HG03571 (cell line): ENCODE measurements around the gene GRB2.
"Not testable (repeated sequence)": the region's sequence is repeated elsewhere in the genome, so short reads cannot be mapped to it uniquely, and the experiment has no call there.

ENCODE experiments used
- ATAC-seq: cut with Tn5 transposase; IDR thresholded peaks from one replicate; pipeline ENCODE4 v1.9.1; 2021; ENCODE audit not compliant: unreplicated experiment

GRB2 gene

GRCh38 chr17:75356260-75356937 is 49.1 kb downstream of the GRB2 start:
- ATAC-seq: no peak

- no peak for ATAC-seq
Measured at GRCh38 chr17:75353176-75353575, 52.3 kb downstream of the GRB2 start.

- ATAC-seq: peak; percentile 77
Measured at GRCh38 chr17:75352079-75352569, 53.4 kb downstream of the GRB2 start.

GRCh38 chr17:75350706-75351105 is 54.8 kb downstream of the GRB2 start:
- no peak for ATAC-seq

DNA sequence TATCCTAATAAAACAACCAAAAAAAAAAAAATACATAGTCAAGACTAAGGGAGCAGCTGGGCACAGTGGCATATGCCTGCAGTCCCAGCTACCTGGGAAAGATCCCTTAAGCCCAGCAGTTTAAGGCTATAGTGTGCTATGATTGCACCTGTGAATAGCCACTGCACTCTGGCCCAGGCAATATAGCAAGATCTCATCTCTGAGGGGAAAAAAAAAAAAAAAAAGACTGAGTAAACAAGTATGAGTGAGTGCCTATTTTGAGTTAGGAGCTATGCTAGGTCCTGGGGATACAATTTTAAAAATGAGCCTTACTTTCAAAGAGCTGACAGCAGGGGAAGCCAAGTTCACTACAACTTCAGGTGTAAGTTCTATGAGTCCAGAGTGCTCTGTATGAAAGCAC is 55.4 kb downstream of the GRB2 start:
- ATAC-seq: no peak

DNA sequence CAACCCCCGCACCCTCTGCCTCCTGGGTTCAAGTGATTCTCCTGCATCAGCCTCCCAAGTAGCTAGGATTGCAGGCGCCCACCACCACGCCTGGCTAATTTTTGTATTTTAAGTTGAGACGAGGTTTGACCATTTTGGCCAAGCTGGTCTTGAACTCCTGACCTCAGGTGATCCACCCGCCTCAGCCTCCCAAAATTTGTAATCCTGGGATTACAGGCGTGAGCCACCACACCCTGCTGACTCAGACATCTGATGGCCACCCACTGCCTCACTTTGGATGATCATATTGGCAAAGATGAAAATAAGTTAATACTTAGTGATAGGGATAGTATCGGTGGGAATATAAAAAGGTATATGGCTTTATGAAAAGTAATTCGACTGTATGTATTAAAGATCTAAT is 55.9 kb downstream of the GRB2 start:
- ATAC-seq: no peak

- no peak for ATAC-seq
Measured at GRCh38 chr17:75348386-75349012, 57.0 kb downstream of the GRB2 start.

DNA sequence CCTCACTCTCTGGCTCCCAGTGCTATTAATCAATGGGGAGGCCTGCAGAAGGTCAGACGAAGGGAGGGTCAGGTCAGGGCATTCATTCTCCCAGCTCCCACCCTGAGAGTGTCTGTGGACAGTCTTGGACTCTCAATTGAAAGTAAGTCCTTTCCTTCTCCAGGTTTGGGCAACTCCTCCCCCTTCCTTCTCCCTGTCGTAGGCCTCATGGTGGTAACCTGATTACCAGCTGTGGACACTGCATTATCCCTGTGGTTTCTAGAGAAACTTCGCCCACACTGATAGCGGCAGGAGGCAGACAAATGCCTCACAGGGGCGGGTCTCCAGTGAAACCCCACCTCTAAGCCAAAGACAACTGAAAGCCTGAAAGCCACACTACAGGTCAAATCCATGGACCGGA is 58.6 kb downstream of the GRB2 start:
- no peak for ATAC-seq

- ATAC-seq: not testable (repeated sequence)
Measured at GRCh38 chr17:75346368-75346767, 59.1 kb downstream of the GRB2 start.

- peak; percentile 43 for ATAC-seq
Measured at GRCh38 chr17:75345514-75346167, 59.8 kb downstream of the GRB2 start.

- ATAC-seq: no peak
Measured at GRCh38 chr17:75344666-75345065, 60.8 kb downstream of the GRB2 start.

DNA sequence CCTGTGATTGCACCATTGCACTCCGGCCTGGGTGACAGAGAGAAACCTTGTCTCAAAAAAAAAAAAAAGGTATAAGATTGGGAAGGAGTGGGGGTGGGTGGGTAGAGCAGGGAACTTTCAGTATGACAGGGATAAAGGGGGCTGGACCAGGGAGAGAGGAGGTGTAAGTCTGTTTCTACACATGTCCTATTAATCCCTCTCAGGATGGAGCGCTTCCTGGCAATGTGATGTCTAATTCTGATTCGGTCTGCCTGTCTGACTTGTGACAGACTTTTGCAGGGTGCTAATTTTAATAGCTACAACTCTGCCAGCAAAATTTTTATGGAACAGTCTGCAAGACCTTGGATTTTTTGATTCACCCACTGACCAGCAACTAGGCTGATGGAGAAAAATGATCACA is 62.5 kb downstream of the GRB2 start:
- ATAC-seq: no peak

DNA sequence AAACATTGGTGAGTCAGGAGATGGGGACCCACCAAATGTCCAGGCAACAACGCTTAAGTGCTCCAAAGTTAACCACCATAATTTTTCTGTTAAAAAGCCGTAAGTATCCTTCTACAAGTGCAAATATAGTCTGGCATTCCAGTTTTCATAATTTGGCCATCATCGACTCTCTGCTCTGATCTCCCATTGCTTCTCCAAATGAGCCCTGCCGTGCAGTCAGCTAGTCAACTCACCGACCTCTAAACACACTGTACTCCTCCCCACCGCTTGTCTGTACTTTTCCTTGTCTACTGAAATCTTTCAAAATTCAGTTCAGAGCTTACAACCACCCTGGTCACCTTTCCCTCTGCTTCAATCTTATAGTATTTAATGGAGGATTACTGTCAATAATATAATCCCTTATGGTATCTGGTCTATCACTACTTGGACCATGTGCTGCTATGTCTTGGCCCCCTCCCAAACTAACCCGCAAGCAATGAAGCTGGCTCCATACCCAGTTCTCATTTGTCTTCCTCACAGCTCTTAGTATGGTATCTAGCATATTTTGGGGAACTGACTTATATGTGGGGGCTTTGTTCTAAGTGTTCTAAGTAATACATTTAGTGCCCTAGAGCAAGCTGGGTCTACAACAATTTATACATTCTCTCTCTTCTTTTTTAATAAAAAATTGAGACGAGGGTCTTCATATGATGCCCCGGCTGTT is 63.5 kb downstream of the GRB2 start:
- ATAC-seq: no peak

DNA sequence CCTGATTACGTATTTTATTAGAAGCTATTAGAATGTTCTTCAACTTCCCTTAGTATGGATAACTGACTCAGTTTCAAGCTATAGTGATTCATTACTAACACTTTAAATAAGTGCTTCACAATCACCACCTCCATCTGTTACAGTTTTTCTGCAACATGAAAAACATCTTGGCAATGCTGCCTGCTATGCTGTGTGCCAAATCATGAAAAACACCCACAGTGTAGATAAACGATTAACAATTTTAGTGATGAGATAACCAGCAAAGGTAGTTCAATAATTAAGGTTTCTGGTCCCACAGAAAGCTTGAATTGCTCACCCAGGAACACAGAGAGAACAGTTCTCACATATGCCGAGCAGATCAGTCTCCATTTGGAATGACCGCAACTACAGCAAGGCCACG is 64.8 kb downstream of the GRB2 start:
- ATAC-seq: no peak

- ATAC-seq: no peak
Measured at GRCh38 chr17:75339971-75340370, 65.5 kb downstream of the GRB2 start.

GRCh38 chr17:75338335-75338734 is 67.1 kb downstream of the GRB2 start:
- no peak for ATAC-seq

- ATAC-seq: no peak
Measured at GRCh38 chr17:75335315-75335714, 70.2 kb downstream of the GRB2 start.

GRCh38 chr17:75334723-75335122 is 70.8 kb downstream of the GRB2 start:
- no peak for ATAC-seq

DNA sequence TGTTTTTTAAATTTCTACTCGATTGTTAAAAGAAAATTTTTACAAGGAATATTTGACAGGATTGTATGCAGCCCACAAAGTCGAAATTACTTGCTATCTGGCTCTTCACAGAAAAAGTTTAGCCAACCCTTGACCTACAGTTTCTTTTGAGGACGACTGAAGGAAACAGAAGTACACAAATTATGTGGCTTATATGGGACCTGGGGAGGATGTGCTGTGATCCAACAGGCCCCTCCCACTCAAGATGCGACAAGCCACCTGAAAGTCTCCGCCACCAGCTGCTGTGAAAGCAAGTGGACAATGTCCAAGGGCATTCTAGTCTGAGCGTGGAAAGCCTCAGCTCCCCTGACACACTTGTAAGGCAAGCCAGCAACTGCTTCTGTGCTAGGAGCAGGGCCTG is 73.8 kb downstream of the GRB2 start:
- ATAC-seq: no peak

DNA sequence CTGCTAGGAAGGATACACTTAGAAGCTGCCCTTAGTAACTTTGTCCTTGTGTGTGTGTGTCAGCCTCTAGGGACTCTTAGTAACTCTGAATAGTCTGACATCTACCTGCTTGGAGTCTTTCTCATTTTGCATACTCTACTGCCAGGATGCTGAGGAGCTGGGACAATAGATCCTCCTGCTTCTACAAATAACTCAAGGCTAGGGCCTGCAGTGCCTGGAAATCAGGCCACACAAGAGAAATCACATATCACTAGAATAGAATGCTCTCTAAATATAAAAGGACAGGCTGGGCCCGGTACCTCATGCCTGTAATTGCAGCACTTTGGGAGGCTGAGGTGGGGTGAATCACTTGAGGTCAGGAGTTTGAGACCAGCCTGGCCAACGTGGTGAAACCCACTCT is 77.7 kb downstream of the GRB2 start:
- ATAC-seq: no peak

DNA sequence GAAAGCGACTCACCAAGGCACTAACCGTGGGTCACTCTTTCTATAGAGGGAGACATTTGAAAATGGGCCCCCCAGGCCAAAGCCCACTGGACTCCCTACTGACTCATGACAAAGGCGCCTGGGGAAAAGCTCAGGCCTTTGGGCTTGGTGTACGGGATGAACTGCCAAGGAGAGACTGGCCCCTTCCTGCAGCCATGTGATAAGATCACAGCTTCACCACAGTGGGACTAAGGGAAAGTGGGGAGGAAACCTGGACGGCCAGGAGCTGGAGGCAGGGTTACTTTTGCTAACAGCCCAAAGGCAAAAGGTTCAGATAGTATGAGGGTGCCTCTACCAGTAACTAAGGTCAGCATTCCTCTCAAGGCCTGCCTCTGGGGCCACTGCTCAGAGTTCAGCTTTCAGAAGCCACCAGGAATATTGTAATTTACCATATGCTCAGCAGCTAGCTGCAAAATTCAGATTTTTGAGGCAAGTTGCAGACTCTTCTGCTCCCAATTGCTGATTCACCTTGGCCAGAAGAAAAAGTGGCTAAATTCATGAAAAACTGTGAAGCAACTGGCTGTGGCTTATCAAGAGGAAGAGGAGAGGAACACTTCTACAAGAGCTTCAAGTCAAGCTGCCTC is 79.1 kb downstream of the GRB2 start:
- no peak for ATAC-seq
